HepG2 (cell line): ENCODE data around the gene ABHD3. TPM values are rescaled to one million over a fixed set of nuclear protein-coding genes. Genes with fewer than 3 reads are reported as not detected.

Experiments
- BHLHE40 ChIP-seq: IDR thresholded peaks from 2 replicates; pipeline ENCODE4 v1.6.1; 2011; ENCODE audit warnings: low read length, improper control_type of control experiment
- CC2D1A ChIP-seq: sonication (generic); formaldehyde crosslinking; IDR thresholded peaks from 2 replicates; pipeline ENCODE4 v1.8.1; 2023; ENCODE audit warnings: mild to moderate bottlenecking, missing genetic modification reagents
- CERS6 ChIP-seq: sonication (generic); formaldehyde crosslinking; IDR thresholded peaks from 2 replicates; pipeline ENCODE4 v1.5.0; 2020; ENCODE audit warnings: missing genetic modification reagents
- DMAP1 ChIP-seq: IDR thresholded peaks from 2 replicates; pipeline ENCODE4 v1.6.1; 2016
- FIP1L1 ChIP-seq: fragments of 200-400 bp; formaldehyde crosslinking; IDR thresholded peaks from 2 replicates; pipeline ENCODE4 v1.6.1; 2018; ENCODE audit warnings: low read depth, mild to moderate bottlenecking, low read length, moderate library complexity, borderline replicate concordance; ENCODE audit not compliant: insufficient read depth
- GLMP ChIP-seq: sonication (generic); formaldehyde crosslinking; IDR thresholded peaks from 2 replicates; pipeline ENCODE4 v1.9.0; 2021; ENCODE audit warnings: missing genetic modification reagents, mild to moderate bottlenecking, borderline replicate concordance
- HMG20B ChIP-seq: conservative IDR thresholded peaks from 2 replicates; pipeline ENCODE4 v1.6.1; 2016; ENCODE audit warnings: missing genetic modification reagents, missing compliant biosample characterization
- KAT2B ChIP-seq: fragments of 150-350 bp; IDR thresholded peaks from 2 replicates; pipeline ENCODE4 v1.6.1; 2014; ENCODE audit warnings: low read depth, low read length, borderline replicate concordance
- MIXL1 ChIP-seq: IDR thresholded peaks from 2 replicates; pipeline ENCODE4 v1.6.1; 2016
- PAXIP1 ChIP-seq: sonication (generic); formaldehyde crosslinking; conservative IDR thresholded peaks from 2 replicates; pipeline ENCODE4 v1.4.0; 2020; ENCODE audit warnings: mild to moderate bottlenecking, missing genetic modification reagents, moderate library complexity
- POLR2G ChIP-seq: fragments of 200-400 bp; formaldehyde crosslinking; IDR thresholded peaks from 2 replicates; pipeline ENCODE4 v1.6.1; 2018; ENCODE audit warnings: mild to moderate bottlenecking, low read depth, low read length, moderate library complexity
- PTBP1 ChIP-seq: fragments of 200-400 bp; formaldehyde crosslinking; IDR thresholded peaks from 2 replicates; pipeline ENCODE4 v1.6.1; 2018; ENCODE audit warnings: low read length, low read depth; ENCODE audit not compliant: poor library complexity, severe bottlenecking
- SATB2 ChIP-seq: sonication (generic); formaldehyde crosslinking; IDR thresholded peaks from 2 replicates; pipeline ENCODE4 v1.5.0; 2020; ENCODE audit warnings: missing genetic modification reagents
- SRSF4 ChIP-seq: fragments of 200-400 bp; formaldehyde crosslinking; IDR thresholded peaks from one replicate; pipeline ENCODE4 v1.6.1; 2018; ENCODE audit warnings: mild to moderate bottlenecking, low read depth, low read length, moderate library complexity; ENCODE audit not compliant: poor library complexity, severe bottlenecking
- TBL1XR1 ChIP-seq: fragments of 150-350 bp; IDR thresholded peaks from 2 replicates; pipeline ENCODE4 v1.6.1; 2014; ENCODE audit warnings: borderline replicate concordance, low read length; ENCODE audit not compliant: partially characterized antibody
- THAP8 ChIP-seq: sonication (generic); formaldehyde crosslinking; IDR thresholded peaks from 2 replicates; pipeline ENCODE4 v1.5.1; 2020; ENCODE audit warnings: missing genetic modification reagents, mild to moderate bottlenecking, borderline replicate concordance
- ZFAT ChIP-seq: sonication (generic); formaldehyde crosslinking; conservative IDR thresholded peaks from 2 replicates; pipeline ENCODE4 v1.8.1; 2023; ENCODE audit warnings: missing genetic modification reagents, inconsistent platforms
- ZNF253 ChIP-seq: sonication (generic); formaldehyde crosslinking; IDR thresholded peaks from 2 replicates; pipeline ENCODE4 v1.8.0; 2022; ENCODE audit warnings: mild to moderate bottlenecking, missing genetic modification reagents, borderline replicate concordance
- ZNF282 ChIP-seq: fragments of 450-650 bp; IDR thresholded peaks from 2 replicates; pipeline ENCODE4 v1.6.1; 2018; ENCODE audit not compliant: partially characterized antibody
- ZNF335 ChIP-seq: sonication (generic); formaldehyde crosslinking; IDR thresholded peaks from 2 replicates; pipeline ENCODE4 v1.4.0; 2020; ENCODE audit warnings: missing genetic modification reagents
- ZNF367 ChIP-seq: sonication (generic); formaldehyde crosslinking; IDR thresholded peaks from 2 replicates; pipeline ENCODE4 v1.4.0; 2020; ENCODE audit warnings: missing genetic modification reagents, borderline replicate concordance
- ZNF382 ChIP-seq: sonication (generic); formaldehyde crosslinking; IDR thresholded peaks from 2 replicates; pipeline ENCODE4 v1.5.0; 2020; ENCODE audit warnings: missing genetic modification reagents, mild to moderate bottlenecking, borderline replicate concordance
- ZNF556 ChIP-seq: sonication (generic); formaldehyde crosslinking; IDR thresholded peaks from 2 replicates; pipeline ENCODE4 v1.4.0; 2020; ENCODE audit warnings: mild to moderate bottlenecking, missing genetic modification reagents, borderline replicate concordance
- polyA plus RNA-seq, 8 experiments: library from polyadenylated mRNA; depleted of rRNA in 3 of 8; stranded (reverse) in 7 of 8; unstranded in 1 of 8; fragments of >200 nt; fragmentation: Illumina TruSeq in 4 of 8; extraction: Trizol in 4 of 8; gene quantifications; 2 replicates each; pipeline versions ENCODE4 v1.2.1 to v1.2.3, GENCODE V29; 2011 to 2016; ENCODE audit warnings: low read depth in 4 of 8, missing spikeins in 1 of 8, mixed read lengths in 1 of 8; ENCODE audit not compliant: insufficient read depth in 1 of 8
- total RNA-seq, 5 experiments: library from RNA; depleted of rRNA; stranded (reverse); fragments of >200 nt; fragmentation: Illumina TruSeq; extraction: Trizol; gene quantifications; 2 replicates each; pipeline ENCODE4 v1.2.3, GENCODE V29; 2016; ENCODE audit warnings: low read depth in 1 of 5

Gene ABHD3
- total and polyA plus RNA-seq, 2 of the 13 experiments (the other 11 are each of a cell fraction or from before 2014, with no cell fraction given), result 32.1 to 40.2 TPM

GRCh38 chr18:21612125-21613039, 92.2 kb downstream of the ABHD3 start, which contains the start of gene SNRPD1 (continued):
- no peak for TF ChIP-seq FIP1L1
- 0 out of 2 replicates have a peak, but pooled peaks have one; percentile 46 for TF ChIP-seq HMG20B (CRISPR knock-in tag)
- TF ChIP-seq ZNF253 (CRISPR knock-in tag), result peak; percentile 89
- peak; percentile 64; the same call in 1 of the 2 replicates for TF ChIP-seq ZNF335 (CRISPR knock-in tag)
- TF ChIP-seq POLR2G, result peak; percentile 93
- TF ChIP-seq PTBP1, result peak; percentile 79
- TF ChIP-seq BHLHE40, result 0 out of 2 replicates have a peak, but pooled peaks have one; percentile 7
- no peak for TF ChIP-seq ZNF382
- no peak for TF ChIP-seq ZNF282
- peak; percentile 79 for TF ChIP-seq ZFAT
- no peak for TF ChIP-seq SRSF4
- TF ChIP-seq DMAP1 (CRISPR knock-in tag), result peak; percentile 99
- no peak for TF ChIP-seq CC2D1A (CRISPR knock-in tag)
- peak; percentile 83; the same call in 1 of the 2 replicates for TF ChIP-seq ZNF556 (CRISPR knock-in tag)
- TF ChIP-seq CERS6, result 0 out of 2 replicates have a peak, but pooled peaks have one; percentile 55
- TF ChIP-seq ZNF367 (CRISPR knock-in tag), result peak; percentile 73; the same call in 1 of the 2 replicates
- no peak; the same call in 1 of the 2 replicates for TF ChIP-seq GLMP (CRISPR knock-in tag)
- no peak for TF ChIP-seq TBL1XR1
- no peak for TF ChIP-seq KAT2B
- peak; percentile 45; the same call in 1 of the 2 replicates for TF ChIP-seq PAXIP1 (CRISPR knock-in tag)
- TF ChIP-seq SATB2 (CRISPR knock-in tag), result peak; percentile 93; the same call in 1 of the 2 replicates
- TF ChIP-seq THAP8 (CRISPR knock-in tag), result no peak
- TF ChIP-seq MIXL1 (CRISPR knock-in tag), result peak; percentile 74; the same call in 1 of the 2 replicates
